Gastrocnemius medialis (tissue), 4 donors: Measurements from ENCODE around the gene ESYT1. TPM values are rescaled to one million over a fixed set of nuclear protein-coding genes. Genes with fewer than 3 reads are reported as not detected.

Experiments used
- ATAC-seq, 2 donors: fragments of 150-250 bp; one replicate each; pipeline ENCODE4 v1.9.1; 2016
- DNase-seq, 2 donors: peaks; one replicate each; pipeline ENCODE4 v3.0.0-alpha.2; 2019
- H3K27ac ChIP-seq, 4 donors: fragments of 200-600 bp; sonication (generic); 1 replicate in 1 of 4; 2 replicates in 3 of 4; pipeline ENCODE4 v1.5.1; 2016 to 2018; ENCODE audit warnings: mild to moderate bottlenecking in 2 of 4, moderate library complexity in 1 of 4
- H3K27me3 ChIP-seq, 3 donors: fragments of 200-600 bp; sonication (generic) in 2 of 3; 1 replicate in 1 of 3; 2 replicates in 2 of 3; pipeline versions ENCODE4 v1.5.1 to v1.6.0; 2016 to 2019; ENCODE audit warnings: mild to moderate bottlenecking in 1 of 3, moderate library complexity in 1 of 3
- H3K36me3 ChIP-seq, 2 donors: fragments of 200-600 bp; sonication (generic) in 1 of 2; one replicate each; pipeline ENCODE4 v1.5.1; 2017 to 2018
- H3K4me1 ChIP-seq, 2 donors: fragments of 200-600 bp; sonication (generic) in 1 of 2; one replicate each; pipeline ENCODE4 v1.5.1; 2016 to 2017; ENCODE audit warnings: mild to moderate bottlenecking in 2 of 2
- H3K4me3 ChIP-seq, 4 donors: fragments of 200-600 bp; sonication (generic) in 3 of 4; 1 replicate in 1 of 4; 2 replicates in 3 of 4; pipeline ENCODE4 v1.5.1; 2016 to 2019; ENCODE audit warnings: mild to moderate bottlenecking in 2 of 4
- H3K9me3 ChIP-seq, 3 donors: fragments of 200-600 bp; sonication (generic) in 2 of 3; 1 replicate in 1 of 3; 2 replicates in 2 of 3; pipeline ENCODE4 v1.5.1; 2016 to 2019
- POLR2A ChIP-seq, 2 donors: fragments of 450-650 bp; IDR thresholded peaks; one replicate each; pipeline ENCODE4 v1.6.1; 2017; ENCODE audit warnings: antibody characterized with exemption in 2 of 2, mild to moderate bottlenecking in 2 of 2, moderate library complexity in 2 of 2
- in situ Hi-C, 4 donors: fragments of 200-750 bp; cut with MboI; loops; one replicate each; pipeline versions ENCODE4 v1.15.0 to v1.8.0; 2017; ENCODE audit warnings: low sequenced_read_pairs in 4 of 4
- intact Hi-C: fragments of 100-400 bp; cut with DNase I; formaldehyde crosslinking; loops from one replicate; pipeline ENCODE4 v1.15.1; 2023; ENCODE audit warnings: low total_unique reads
- total RNA-seq, 4 donors: library from RNA; depleted of rRNA; stranded (reverse); fragments of >200 nt; gene quantifications; one replicate each; pipeline versions ENCODE4 v1.1.0 to v1.2.3, GENCODE V29; 2016
- TF ChIP-seq, protein P1 (sequence below), 5 experiments: fragments of 450-650 bp in 3 of 5; fragments of 200-600 bp in 2 of 5; sonication (generic) in 2 of 5; IDR thresholded peaks in 4 of 5; conservative IDR thresholded peaks in 1 of 5; 1 replicate in 4 of 5; 2 replicates in 1 of 5; pipeline ENCODE4 v1.5.1; 2016 to 2019; ENCODE audit warnings: antibody characterized with exemption in 5 of 5, mild to moderate bottlenecking in 3 of 5, moderate library complexity in 3 of 5

Gene ESYT1
- total RNA-seq, 4 donors from 2014 or later: 45.9 to 77.7 (median 62.1) TPM

- Histone ChIP-seq H3K27ac (peak within 1 kb of the TSS; percentile 93 to 99 (median 98)), H3K27me3 (no peaks in the 10 kb centered on the region), H3K9me3 (no peaks in the 10 kb centered on the region), H3K4me1 (peaks cover 44 to 49% of the 10 kb centered on the region in 2 donors), H3K36me3 (peaks cover 0 to 17% of the 10 kb centered on the region in 2 donors), H3K4me3 (peak within 1 kb of the TSS; percentile 82 to 94 (median 88))
- peak; percentile 98 to 99 for DNase-seq
- peak; percentile 76 for ATAC-seq
- in situ Hi-C loops: loop anchor here in 1 of 4 donors (10.0 kb wide), 1 partner anchor 107 kb away; the partner anchor contains the start of genes NABP2 and RNF41
- TF ChIP-seq POLR2A (IDR thresholded peaks at IDR 0.05): peak; percentile 91 to 96
- TF ChIP-seq, protein P1, sequence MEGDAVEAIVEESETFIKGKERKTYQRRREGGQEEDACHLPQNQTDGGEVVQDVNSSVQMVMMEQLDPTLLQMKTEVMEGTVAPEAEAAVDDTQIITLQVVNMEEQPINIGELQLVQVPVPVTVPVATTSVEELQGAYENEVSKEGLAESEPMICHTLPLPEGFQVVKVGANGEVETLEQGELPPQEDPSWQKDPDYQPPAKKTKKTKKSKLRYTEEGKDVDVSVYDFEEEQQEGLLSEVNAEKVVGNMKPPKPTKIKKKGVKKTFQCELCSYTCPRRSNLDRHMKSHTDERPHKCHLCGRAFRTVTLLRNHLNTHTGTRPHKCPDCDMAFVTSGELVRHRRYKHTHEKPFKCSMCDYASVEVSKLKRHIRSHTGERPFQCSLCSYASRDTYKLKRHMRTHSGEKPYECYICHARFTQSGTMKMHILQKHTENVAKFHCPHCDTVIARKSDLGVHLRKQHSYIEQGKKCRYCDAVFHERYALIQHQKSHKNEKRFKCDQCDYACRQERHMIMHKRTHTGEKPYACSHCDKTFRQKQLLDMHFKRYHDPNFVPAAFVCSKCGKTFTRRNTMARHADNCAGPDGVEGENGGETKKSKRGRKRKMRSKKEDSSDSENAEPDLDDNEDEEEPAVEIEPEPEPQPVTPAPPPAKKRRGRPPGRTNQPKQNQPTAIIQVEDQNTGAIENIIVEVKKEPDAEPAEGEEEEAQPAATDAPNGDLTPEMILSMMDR (IDR thresholded peaks at IDR 0.05 in 4 of 5, conservative IDR thresholded peaks at IDR 0.05 in 1 of 5): peak; percentile 29 to 76 (median 58)
- intact Hi-C loops: loop anchor here (1.0 to 5.0 kb wide), 10 partner anchors 41 to 1729 kb away; partner anchors contain the start of genes ANKRD52, CD63, CNPY2 and CTDSP2
Measured at GRCh38 chr12:56117778-56118687, 10.0 kb upstream of the ESYT1 start, which contains the start of gene ZC3H10. Gene ZC3H10 (plus strand): TSS chr12:56118266. CDS start chr12:56120563, 2,297 bp downstream.

GRCh38 chr12:56118688-56119357 lies 9.2 kb upstream of the ESYT1 start:
- TF ChIP-seq, protein P1 (IDR thresholded peaks at IDR 0.05 in 4 of 5, conservative IDR thresholded peaks at IDR 0.05 in 1 of 5): no peak
- TF ChIP-seq POLR2A (IDR thresholded peaks at IDR 0.05): no peak
- Histone ChIP-seq H3K27me3 (no peaks in the 10 kb centered on the region), H3K4me3 (peak overlapping the region; percentile 77 to 94 (median 88)), H3K27ac (peak overlapping the region; percentile 93 to 99 (median 98)), H3K9me3 (no peaks in the 10 kb centered on the region), H3K4me1 (peaks cover 44 to 55% of the 10 kb centered on the region in 2 donors), H3K36me3 (peaks cover 0 to 14% of the 10 kb centered on the region in 2 donors)
- intact Hi-C loops: loop anchor here (1.0 to 5.0 kb wide), 11 partner anchors 8 to 1728 kb away; partner anchors contain the start of genes ANKRD52, CD63, CNPY2 and CTDSP2
- ATAC-seq (peak in 1 of 2 donors; percentile 2), DNase-seq (no peak)
- in situ Hi-C loops: loop anchor here in 1 of 4 donors (10.0 kb wide), 1 partner anchor 106 kb away; the partner anchor contains the start of genes NABP2 and RNF41

GRCh38 chr12:56119361-56119796 lies 8.7 kb upstream of the ESYT1 start:
- Histone ChIP-seq H3K27me3 (no peaks in the 10 kb centered on the region), H3K27ac (peak overlapping the region; percentile 93 to 99 (median 98)), H3K4me1 (peaks cover 47 to 58% of the 10 kb centered on the region in 2 donors), H3K36me3 (peaks cover 0 to 14% of the 10 kb centered on the region in 2 donors), H3K9me3 (no peaks in the 10 kb centered on the region), H3K4me3 (peak overlapping the region; percentile 77 to 94 (median 88))
- DNase-seq: peak; percentile 84 to 90
- peak; percentile 55 for ATAC-seq
- TF ChIP-seq, protein P1 (IDR thresholded peaks at IDR 0.05 in 4 of 5, conservative IDR thresholded peaks at IDR 0.05 in 1 of 5): peak; percentile 86 to 91 (median 90)
- no peak for TF ChIP-seq POLR2A (IDR thresholded peaks at IDR 0.05)
- intact Hi-C loops (loop anchor here (1.0 to 5.0 kb wide), 9 partner anchors 8 to 1728 kb away; partner anchors contain the start of genes ANKRD52, CD63, CNPY2 and CTDSP2), in situ Hi-C loops (loop anchor here in 1 of 4 donors (10.0 kb wide), 1 partner anchor 105 kb away; the partner anchor contains the start of genes NABP2 and RNF41)
